H1 (cell line): ENCODE results near the gene PIM1. TPM values are rescaled to one million over a fixed set of nuclear protein-coding genes. Genes with fewer than 3 reads are reported as not detected.

Source experiments
- CTCF ChIA-PET: fragments of 300-600 bp; sonication (Branson Sonifier 250); formaldehyde crosslinking; loops from one replicate; lab custom pipeline; 2021; ENCODE audit not compliant: partially characterized antibody; lab: Charles Lee
- POLR2A ChIA-PET: fragments of 300-600 bp; sonication (Branson Sonifier 250); formaldehyde crosslinking; loops from one replicate; lab custom pipeline; 2021; ENCODE audit warnings: inconsistent platforms; ENCODE audit not compliant: partially characterized antibody; lab: Charles Lee
- DNase-seq, 2 experiments: peaks; one replicate each; pipeline versions ENCODE4 v3.0.0 to v3.0.0-alpha.2; 2010 to 2022; ENCODE audit warnings: low spot score in 2 of 2, low read depth in 1 of 2, mixed read lengths in 1 of 2
- FAIRE-seq: peaks from 2 replicates; lab custom pipeline; 2011; peaks lifted over from hg19 to GRCh38; lab: Jason Lieb, UNC
- H2AFZ ChIP-seq: 2 replicates; pipeline ENCODE4 v1.8.1; 2012; ENCODE audit warnings: low read length, inconsistent platforms
- H2AK5ac ChIP-seq: 2 replicates; pipeline ENCODE4 v1.6.1; 2013; ENCODE audit warnings: low read depth, low read length
- H2BK120ac ChIP-seq: replicated peaks from 2 replicates; pipeline ENCODE3; 2013; ENCODE audit warnings: low read depth, low read length, inconsistent platforms
- H2BK12ac ChIP-seq: 2 replicates; pipeline ENCODE4 v1.6.1; 2013; ENCODE audit warnings: low read depth, low read length
- H2BK15ac ChIP-seq: 2 replicates; pipeline ENCODE4 v1.6.1; 2013; ENCODE audit warnings: low read length
- H2BK20ac ChIP-seq: 2 replicates; pipeline ENCODE4 v1.6.1; 2013; ENCODE audit warnings: low read length
- H2BK5ac ChIP-seq: 2 replicates; pipeline ENCODE4 v1.6.1; 2013; ENCODE audit warnings: low read depth, low read length
- H3K14ac ChIP-seq: 2 replicates; pipeline ENCODE4 v1.6.1; 2013; ENCODE audit warnings: inconsistent platforms; ENCODE audit not compliant: insufficient read length
- H3K18ac ChIP-seq: 2 replicates; pipeline ENCODE4 v1.6.1; 2013; ENCODE audit warnings: low read length; ENCODE audit errors: extremely low read depth
- H3K23ac ChIP-seq: 2 replicates; pipeline ENCODE4 v1.6.1; 2013; ENCODE audit warnings: inconsistent platforms; ENCODE audit not compliant: insufficient read length
- H3K23me2 ChIP-seq: 2 replicates; pipeline ENCODE4 v1.6.1; 2013; ENCODE audit warnings: low read depth, low read length
- H3K27ac ChIP-seq: 2 replicates; pipeline ENCODE4 v1.6.1; 2011; ENCODE audit warnings: low read depth, low read length, inconsistent platforms
- H3K27me3 ChIP-seq, 4 experiments: replicated peaks in 1 of 4; 1 replicate in 1 of 4; 2 replicates in 3 of 4; pipeline versions ENCODE4 v1.6.1 to v1.8.1; 2011 to 2013; ENCODE audit warnings: low read length in 3 of 4, mild to moderate bottlenecking in 3 of 4, inconsistent platforms in 2 of 4, mixed read lengths in 2 of 4, moderate library complexity in 1 of 4; ENCODE audit not compliant: control insufficient read depth in 3 of 4, insufficient read depth in 3 of 4; ENCODE audit errors: extremely low read depth in 1 of 4
- H3K36me3 ChIP-seq, 4 experiments: 2 replicates each; pipeline versions ENCODE4 v1.6.1 to v1.8.1; 2011 to 2013; ENCODE audit warnings: mild to moderate bottlenecking in 4 of 4, low read length in 3 of 4, moderate library complexity in 2 of 4, control low read depth in 1 of 4, inconsistent platforms in 1 of 4; ENCODE audit not compliant: insufficient read depth in 4 of 4, control insufficient read depth in 2 of 4
- H3K4ac ChIP-seq: replicated peaks from 2 replicates; pipeline ENCODE3; 2013; ENCODE audit warnings: low read length, low read depth, mixed read lengths, inconsistent platforms; ENCODE audit not compliant: insufficient read length
- H3K4me1 ChIP-seq, 4 experiments: replicated peaks in 1 of 4; 1 replicate in 1 of 4; 2 replicates in 3 of 4; pipeline versions ENCODE4 v1.6.1 to v1.8.1; 2011 to 2013; ENCODE audit warnings: low read length in 3 of 4, inconsistent platforms in 2 of 4, mixed read lengths in 1 of 4; ENCODE audit not compliant: insufficient read depth in 4 of 4, control insufficient read depth in 3 of 4
- H3K4me2 ChIP-seq, 2 experiments: 2 replicates each; pipeline versions ENCODE4 v1.6.1 to v1.8.1; 2011 to 2013; ENCODE audit warnings: low read depth in 2 of 2, low read length in 2 of 2, control low read depth in 1 of 2, inconsistent platforms in 1 of 2, mild to moderate bottlenecking in 1 of 2; ENCODE audit not compliant: insufficient read depth in 1 of 2
- H3K4me3 ChIP-seq, 4 experiments: fragments of 200-600, 300-600 bp in 1 of 4; sonication (generic), shearing (Covaris generic), sonication (Bioruptor Twin) in 1 of 4; 2 replicates each; pipeline versions ENCODE4 v1.5.1 to v1.8.1; 2011 to 2016; ENCODE audit warnings: low read length in 4 of 4, low read depth in 3 of 4, control low read depth in 2 of 4, inconsistent platforms in 2 of 4, mild to moderate bottlenecking in 2 of 4, mixed read lengths in 1 of 4, moderate library complexity in 1 of 4; ENCODE audit not compliant: insufficient read depth in 2 of 4; ENCODE audit errors: extremely low read depth in 1 of 4
- H3K56ac ChIP-seq: replicated peaks from 2 replicates; pipeline ENCODE3; 2013; ENCODE audit warnings: low read depth, mild to moderate bottlenecking, mixed read lengths, low read length, inconsistent platforms; ENCODE audit not compliant: insufficient read length
- H3K79me1 ChIP-seq: 2 replicates; pipeline ENCODE4 v1.6.1; 2013; ENCODE audit warnings: low read depth, low read length, control low read depth
- H3K79me2 ChIP-seq, 2 experiments: 2 replicates each; pipeline versions ENCODE4 v1.6.1 to v1.8.1; 2012 to 2013; ENCODE audit warnings: low read length in 2 of 2, mild to moderate bottlenecking in 2 of 2, inconsistent platforms in 1 of 2; ENCODE audit not compliant: insufficient read depth in 2 of 2, control insufficient read depth in 1 of 2
- H3K9ac ChIP-seq, 4 experiments: replicated peaks in 1 of 4; 1 replicate in 1 of 4; 2 replicates in 3 of 4; pipeline versions ENCODE4 v1.6.1 to v1.8.1; 2011 to 2013; ENCODE audit warnings: low read depth in 3 of 4, low read length in 3 of 4, control low read depth in 2 of 4, mild to moderate bottlenecking in 2 of 4, moderate library complexity in 2 of 4, inconsistent platforms in 1 of 4; ENCODE audit errors: extremely low read depth in 1 of 4
- H3K9me3 ChIP-seq, 2 experiments: 2 replicates each; pipeline versions ENCODE4 v1.6.1 to v1.8.1; 2012 to 2013; ENCODE audit warnings: mild to moderate bottlenecking in 2 of 2, moderate library complexity in 2 of 2, control low read depth in 1 of 2, inconsistent platforms in 1 of 2, low read depth in 1 of 2, low read length in 1 of 2, mixed read lengths in 1 of 2; ENCODE audit not compliant: insufficient read depth in 2 of 2
- H4K20me1 ChIP-seq, 2 experiments: replicated peaks in 1 of 2; 2 replicates each; pipeline versions ENCODE3 to v1.8.1; 2011 to 2013; ENCODE audit warnings: inconsistent platforms in 2 of 2, low read length in 2 of 2, mild to moderate bottlenecking in 1 of 2; ENCODE audit not compliant: insufficient read depth in 2 of 2, control insufficient read depth in 1 of 2
- H4K5ac ChIP-seq: 2 replicates; pipeline ENCODE4 v1.6.1; 2013; ENCODE audit warnings: low read length, low read depth, mixed read lengths, inconsistent platforms; ENCODE audit not compliant: insufficient read length
- H4K8ac ChIP-seq: 2 replicates; pipeline ENCODE4 v1.8.0; 2013; ENCODE audit warnings: mild to moderate bottlenecking, moderate library complexity, low read length, inconsistent platforms; ENCODE audit not compliant: insufficient read depth; ENCODE audit errors: extremely low read depth
- H4K91ac ChIP-seq: replicated peaks from 2 replicates; pipeline ENCODE3; 2013; ENCODE audit warnings: low read length, mixed read lengths, inconsistent platforms; ENCODE audit not compliant: insufficient read length
- ASH2L ChIP-seq: fragments of 200-600, 300-600 bp; sonication (generic); IDR thresholded peaks from one replicate; pipeline ENCODE4 v1.7.1; 2017; ENCODE audit warnings: low read length
- E2F6 ChIP-seq: IDR thresholded peaks from 2 replicates; pipeline ENCODE4 v1.6.1; 2012; ENCODE audit warnings: inconsistent platforms
- EZH2 ChIP-seq: fragments of 200-600 bp; sonication (generic); IDR thresholded peaks from 2 replicates; pipeline ENCODE4 v1.7.1; 2012; ENCODE audit warnings: low read depth, mild to moderate bottlenecking, moderate library complexity, low read length, inconsistent platforms; ENCODE audit not compliant: severe bottlenecking
- TEAD4 ChIP-seq: IDR thresholded peaks from 2 replicates; pipeline ENCODE4 v1.6.1; 2012; ENCODE audit warnings: low read depth, low read length, inconsistent platforms, mixed read lengths
- WGBS, 2 experiments: shearing (Covaris generic) in 1 of 2; methylation state at CpG; one replicate each; pipeline versions ENCODE4 v1.1.6 to v1.1.7; 2013 to 2015; ENCODE audit warnings: low lambda C conversion rate in 2 of 2, mixed read lengths in 2 of 2, inconsistent platforms in 1 of 2, low coverage in 1 of 2, missing lambda C conversion rate in 1 of 2; ENCODE audit not compliant: insufficient replicate concordance in 2 of 2, insufficient coverage in 1 of 2, insufficient read length in 1 of 2; ENCODE audit errors: extremely low coverage in 1 of 2, missing lambda C conversion rate in 1 of 2; 5-methylcytosine and 5-hydroxymethylcytosine counted together
- polyA plus RNA-seq, 7 experiments: library from polyadenylated mRNA; depleted of rRNA in 3 of 7; stranded (reverse) in 5 of 7; unstranded in 2 of 7; fragments of >200 nt in 5 of 7; fragments of 200-250 nt in 2 of 7; gene quantifications; 1 replicate in 5 of 7; 2 replicates in 1 of 7; 4 replicates in 1 of 7; pipeline versions ENCODE4 v1.2.1 to v1.2.3, GENCODE V29; 2011 to 2013; ENCODE audit warnings: missing spikeins in 2 of 7, mixed read lengths in 2 of 7
- total RNA-seq: library from RNA; stranded (reverse); fragmentation: NEBNext Ultra II Directional; extraction: Animal tissue kit (Norgen Biotek cat#: 25700); gene quantifications from 2 replicates; pipeline ENCODE4 v1.2.1, GENCODE V29; 2021
- TF ChIP-seq, protein P1 (sequence below): IDR thresholded peaks from 2 replicates; pipeline ENCODE4 v1.6.1; 2012; ENCODE audit warnings: inconsistent platforms

Gene PIM1
- total and polyA plus RNA-seq, 2 of the 8 experiments (the other 6 are each of a cell fraction or from before 2014, with no cell fraction given), result 25.5 to 94.9 TPM

- Histone ChIP-seq H4K8ac (no peak overlapping the region), H3K36me3 (no peaks in the 10 kb centered on the region), H3K23me2 (no peaks in the 10 kb centered on the region), H2BK120ac (no peak overlapping the region), H3K27ac (no peak overlapping the region), H4K20me1 (no peaks in the 10 kb centered on the region), H3K14ac (no peak overlapping the region), H3K4me1 (no peaks in the 10 kb centered on the region; a peak in 2 of 7 replicates), H3K27me3 (no peaks in the 10 kb centered on the region), H2BK15ac (no peak overlapping the region), H4K91ac (no peak overlapping the region), H3K18ac (no peak overlapping the region), H2AFZ (no peak overlapping the region), H2AK5ac (no peak overlapping the region), H3K56ac (no peak overlapping the region), H4K5ac (no peak overlapping the region), H3K23ac (no peak overlapping the region), H3K4me2 (no peak overlapping the region), H3K79me1 (no peaks in the 10 kb centered on the region), H3K79me2 (no peaks in the 10 kb centered on the region), H3K4ac (no peak overlapping the region), H3K9ac (no peak overlapping the region), H3K9me3 (no peaks in the 10 kb centered on the region), H3K4me3 (no peak overlapping the region), H2BK5ac (no peak overlapping the region), H2BK12ac (no peak overlapping the region), H2BK20ac (no peak overlapping the region)
- TF ChIP-seq E2F6 (no peak), ASH2L (no peak), EZH2 (no peak), TEAD4 (no peak)
- TF ChIP-seq, protein P1, sequence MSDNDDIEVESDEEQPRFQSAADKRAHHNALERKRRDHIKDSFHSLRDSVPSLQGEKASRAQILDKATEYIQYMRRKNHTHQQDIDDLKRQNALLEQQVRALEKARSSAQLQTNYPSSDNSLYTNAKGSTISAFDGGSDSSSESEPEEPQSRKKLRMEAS, result no peak
- ChIA-PET POLR2A (interaction anchor here (0.6 to 1.9 kb wide), 3 partner anchors 14 to 112 kb away, joined by 4 to 6 read pairs (median 6); no protein-coding TSS in a partner anchor), CTCF (interaction anchor here (1.0 to 34.9 kb wide), 8 partner anchors 9 to 166 kb away, joined by 3 to 866 read pairs (median 4); no protein-coding TSS in a partner anchor)
- DNase-seq (no peak), FAIRE-seq (no peak)
- WGBS, 2 experiments, result 88% methylated on average over 2 of the region's 2 CpGs; no CpG with 5 or more reads in 1 of the 2 experiments
Measured at GRCh38 chr6:37188962-37189510, 19.1 kb downstream of the PIM1 start.
